ENCODE data around the gene LMBRD1. TPM values are rescaled to one million over a fixed set of nuclear protein-coding genes. Genes with fewer than 3 reads are reported as not detected.
"Not testable (repeated sequence)": the region's sequence is repeated elsewhere in the genome, so short reads cannot be mapped to it uniquely, and the experiment has no call there.

The LMBRD1 gene
- total RNA-seq, 1 donor from 2014 or later = 10.8 TPM

DNA sequence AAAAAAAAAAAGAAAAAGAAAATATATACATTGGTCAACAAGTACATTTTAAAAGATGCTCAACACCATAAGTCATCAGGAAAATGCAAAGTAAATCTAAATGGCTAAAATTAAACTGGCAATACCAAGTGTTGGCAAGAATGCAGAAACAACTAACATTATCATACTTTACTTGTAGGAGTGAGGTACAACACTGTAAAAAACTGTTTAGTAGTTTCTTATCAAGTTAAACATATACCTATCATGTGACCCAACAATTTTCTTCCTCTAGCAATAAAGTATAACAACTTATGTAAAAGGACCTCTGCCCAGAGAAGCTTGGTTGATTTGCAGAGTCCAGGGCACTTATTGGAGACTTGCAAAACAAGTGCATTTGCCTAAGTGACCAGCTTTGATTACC is 40.4 kb downstream of the LMBRD1 start:
- DNase-seq (ENCODE audit: low read depth in 2 of 2) = no peak

DNA sequence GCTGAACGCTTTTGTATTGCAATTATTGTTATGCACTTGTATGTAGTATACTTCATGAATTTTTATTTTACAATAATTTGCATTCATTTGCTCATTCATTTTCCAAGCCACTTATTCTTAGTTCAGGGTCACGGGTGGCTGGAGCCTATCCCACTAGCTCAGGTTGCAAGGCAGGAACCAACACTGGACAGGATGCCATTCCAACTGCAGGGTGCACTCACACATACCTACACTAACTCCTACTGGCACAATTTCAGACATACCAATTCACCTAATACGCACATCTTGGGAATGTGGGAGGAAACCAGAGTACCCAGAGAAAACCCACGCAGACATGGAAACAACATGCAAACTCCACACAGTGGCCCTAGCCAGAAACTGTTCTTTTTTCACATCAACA is 61.8 kb downstream of the LMBRD1 start:
- no peak for DNase-seq (ENCODE audit: low read depth in 2 of 2)

GRCh38 chr6:69732640-69733039 is 64.2 kb downstream of the LMBRD1 start:
- peak in 1 of 2 donors; percentile 2 for DNase-seq (ENCODE audit: low read depth in 2 of 2)

DNA sequence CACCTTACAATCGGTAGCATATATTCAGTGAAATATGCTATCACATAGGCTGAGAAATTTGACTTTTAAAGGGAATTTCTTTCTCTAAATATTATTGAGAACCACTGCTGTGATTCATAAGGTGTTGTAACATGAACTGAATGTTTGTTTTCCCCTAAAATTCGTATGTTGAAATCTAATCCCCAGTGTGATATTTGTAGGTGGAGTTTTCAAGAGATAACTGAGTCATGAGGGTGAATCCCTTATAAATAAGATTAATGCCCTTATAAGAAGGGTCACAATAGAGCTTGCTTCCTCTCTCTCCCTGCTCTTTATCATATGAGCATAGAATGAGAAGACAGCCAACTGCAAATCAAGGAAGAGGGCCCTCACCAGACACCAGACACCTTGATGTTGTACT is 64.8 kb downstream of the LMBRD1 start:
- no peak for DNase-seq (ENCODE audit: low read depth in 2 of 2)

- peak in 1 of 2 donors; percentile 0 for DNase-seq (ENCODE audit: low read depth in 2 of 2)
These were observed 66.8 kb downstream of the LMBRD1 start for GRCh38 chr6:69729870-69730449.

DNA sequence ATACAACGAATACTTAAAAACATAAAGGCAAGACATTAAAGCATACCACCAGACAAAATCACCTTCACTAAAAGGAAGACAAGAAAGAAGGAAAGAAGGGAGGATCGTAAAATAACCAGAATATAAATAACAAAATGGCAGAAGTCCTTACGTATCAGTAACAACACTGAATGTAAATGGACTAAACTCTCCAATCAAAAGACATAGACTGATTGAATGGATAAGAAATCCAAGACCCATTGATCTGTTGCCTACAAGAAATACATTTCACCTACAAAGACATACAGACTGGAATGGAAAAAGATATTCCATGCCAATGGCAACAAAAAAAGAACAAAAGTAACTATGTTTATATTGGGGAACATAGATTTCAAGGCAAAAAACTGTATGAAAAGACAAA is 74.1 kb downstream of the LMBRD1 start:
- no peak for DNase-seq (ENCODE audit: low read depth in 2 of 2)

- peak in 1 of 2 donors; percentile 23 for DNase-seq (ENCODE audit: low read depth in 2 of 2)
These were observed 77.1 kb downstream of the LMBRD1 start for GRCh38 chr6:69719602-69720193.

DNA sequence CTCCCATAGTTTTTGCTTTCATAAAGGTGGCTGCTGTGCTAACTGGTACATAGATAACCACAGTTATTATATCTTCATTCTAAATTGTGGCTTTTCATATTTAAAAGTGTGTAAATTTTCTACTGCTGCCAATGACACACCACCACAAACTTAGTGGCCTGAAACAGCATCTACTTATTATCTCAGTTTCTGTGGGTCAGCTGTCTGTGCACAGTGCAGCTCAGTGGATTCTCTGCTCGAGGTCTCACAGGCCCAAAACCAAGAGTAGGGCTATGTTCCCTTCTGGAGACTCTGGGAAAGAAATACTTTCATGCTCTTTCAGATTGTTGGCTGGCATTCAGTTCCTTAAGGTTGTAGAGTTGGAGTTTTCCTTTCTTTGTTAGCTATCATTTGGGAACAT is 90.1 kb downstream of the LMBRD1 start:
- DNase-seq (ENCODE audit: low read depth in 2 of 2) = no peak

DNA sequence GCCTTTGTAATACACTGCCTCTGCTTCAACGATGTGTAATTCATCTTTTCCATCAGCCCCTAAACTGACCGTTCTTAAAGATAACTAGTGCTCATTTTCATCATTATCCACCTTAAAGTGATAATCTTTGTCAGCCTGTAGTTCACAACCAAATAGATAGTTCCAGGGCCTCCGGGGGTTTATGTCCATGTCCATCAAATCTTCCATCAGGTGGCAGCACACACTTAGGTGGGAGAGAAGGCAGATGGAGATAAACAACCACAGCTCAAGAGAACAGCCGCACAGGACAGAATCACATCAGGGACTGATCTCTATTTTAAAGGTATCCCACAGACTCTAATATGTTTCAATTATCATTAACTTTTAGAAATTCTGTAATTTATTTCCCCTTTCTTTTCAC is 90.9 kb downstream of the LMBRD1 start:
- DNase-seq (ENCODE audit: low read depth in 2 of 2) = no peak

- no peak for DNase-seq (ENCODE audit: low read depth in 2 of 2)
These were observed 91.9 kb downstream of the LMBRD1 start for GRCh38 chr6:69704916-69705315.

GRCh38 chr6:69699655-69700054 is 97.2 kb downstream of the LMBRD1 start:
- DNase-seq (ENCODE audit: low read depth in 2 of 2) = no peak

DNA sequence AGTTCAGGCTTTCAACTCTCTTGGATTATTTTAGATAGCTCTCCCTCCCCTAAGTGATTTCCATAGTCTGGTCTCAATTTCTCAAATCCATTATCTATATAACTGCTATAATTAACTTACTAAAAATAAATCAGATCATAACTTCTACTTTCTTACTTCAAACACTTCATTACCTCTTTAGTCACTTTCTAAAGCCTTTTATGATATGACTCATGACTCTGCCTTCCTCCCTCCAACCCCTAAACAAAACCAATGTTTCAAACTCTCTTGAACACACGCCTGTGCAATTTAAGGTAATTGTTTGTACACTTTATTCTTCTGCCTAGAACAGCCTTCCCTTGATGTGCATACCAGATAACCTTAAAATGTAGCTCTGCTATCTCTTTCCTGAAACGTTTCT is 100.5 kb downstream of the LMBRD1 start:
- no peak for DNase-seq (ENCODE audit: low read depth in 2 of 2)

DNA sequence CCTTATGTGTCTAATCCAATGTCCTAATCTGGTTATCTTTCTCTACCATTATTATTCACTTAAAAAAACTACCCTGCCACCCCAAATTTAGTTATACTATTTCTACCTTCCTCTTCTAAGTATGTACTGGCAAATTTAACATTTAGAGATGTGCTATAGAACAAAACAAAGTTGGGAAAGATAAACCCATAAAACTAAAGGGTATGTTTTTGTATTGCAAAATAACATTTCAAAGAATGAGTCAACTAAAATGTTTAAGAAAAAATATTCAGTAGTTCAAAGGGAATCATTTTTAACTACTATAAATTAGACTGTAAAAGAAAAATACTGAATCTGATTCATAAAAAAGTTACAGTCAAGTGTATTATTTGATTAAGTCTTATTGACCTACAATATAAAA is 103.0 kb downstream of the LMBRD1 start:
- no peak for DNase-seq (ENCODE audit: low read depth in 2 of 2)

DNA sequence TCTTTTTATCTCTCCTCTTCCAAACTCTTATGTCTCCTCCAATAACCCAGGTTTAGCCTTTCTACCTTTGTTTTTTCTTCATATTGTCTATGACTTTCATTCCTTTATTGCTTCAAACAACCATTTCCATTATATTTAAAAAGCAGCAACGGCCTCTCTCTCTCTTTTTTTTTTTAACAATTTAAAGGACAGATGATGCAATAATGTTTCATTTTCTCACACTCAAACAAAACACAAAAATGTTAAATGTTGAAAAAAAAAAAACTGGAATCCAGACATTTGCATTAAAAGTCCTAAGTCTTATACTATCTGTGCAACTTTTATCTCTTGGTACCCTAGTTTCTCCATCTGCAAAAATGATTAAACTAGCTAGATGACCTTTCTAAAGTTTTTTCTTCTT is 105.8 kb downstream of the LMBRD1 start:
- no peak for DNase-seq (ENCODE audit: low read depth in 2 of 2)

- DNase-seq (ENCODE audit: low read depth in 2 of 2) = no peak
These were observed 116.5 kb downstream of the LMBRD1 start for GRCh38 chr6:69680302-69680701.

GRCh38 chr6:69673298-69673697 is 123.5 kb downstream of the LMBRD1 start:
- no peak for DNase-seq (ENCODE audit: low read depth in 2 of 2)

GRCh38 chr6:69668916-69669315 is 127.9 kb downstream of the LMBRD1 start:
- no peak for DNase-seq (ENCODE audit: low read depth in 2 of 2)

GRCh38 chr6:69666779-69667178 is 130.0 kb downstream of the LMBRD1 start:
- not testable (repeated sequence) for DNase-seq (ENCODE audit: low read depth in 2 of 2)

- DNase-seq (ENCODE audit: low read depth in 2 of 2) = no peak
These were observed 131.4 kb downstream of the LMBRD1 start for GRCh38 chr6:69665437-69665836.

DNA sequence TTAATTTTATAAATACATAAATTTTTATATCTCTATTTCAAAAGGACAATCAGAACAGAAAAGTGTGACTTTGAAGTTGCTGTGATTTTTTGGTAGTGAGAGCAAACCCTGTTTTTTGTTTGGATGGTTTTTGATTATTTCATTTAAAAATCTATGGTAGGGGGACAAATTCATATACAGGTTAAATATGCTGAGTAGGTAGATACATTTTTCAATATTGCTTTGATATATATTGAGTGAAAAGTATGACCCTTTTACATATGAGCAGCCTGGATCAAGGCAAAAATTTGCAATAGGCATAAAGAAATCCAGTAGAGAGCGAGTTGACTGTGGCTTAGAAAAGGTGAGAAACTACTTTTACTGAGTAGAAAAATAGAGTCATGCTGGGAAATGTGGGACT is 132.3 kb downstream of the LMBRD1 start:
- DNase-seq (ENCODE audit: low read depth in 2 of 2) = no peak

- DNase-seq (ENCODE audit: low read depth in 2 of 2) = no peak
These were observed 133.6 kb downstream of the LMBRD1 start for GRCh38 chr6:69663215-69663614.

GRCh38 chr6:69650703-69651102 is 146.1 kb downstream of the LMBRD1 start:
- no peak for DNase-seq (ENCODE audit: low read depth in 2 of 2)

GRCh38 chr6:69647726-69648125 is 149.1 kb downstream of the LMBRD1 start:
- DNase-seq (ENCODE audit: low read depth in 2 of 2) = no peak

- DNase-seq (ENCODE audit: low read depth in 2 of 2) = no peak
These were observed 153.1 kb downstream of the LMBRD1 start for GRCh38 chr6:69643688-69644087.
